NCI-H1436 (cell line): ENCODE data around the gene FCN2.

ENCODE experiments used
- DNase-seq: peaks from one replicate; lab custom pipeline; 2025; lab: John Stamatoyannopoulos, UW

Gene FCN2

GRCh38 chr9:134912126-134912840 lies 31.7 kb downstream of the FCN2 start:
- no peak for DNase-seq

GRCh38 chr9:134913041-134913712 lies 32.6 kb downstream of the FCN2 start:
- no peak for DNase-seq

- no peak for DNase-seq
These were observed 33.3 kb downstream of the FCN2 start for GRCh38 chr9:134913713-134914500.

- DNase-seq: no peak
These were observed 33.9 kb downstream of the FCN2 start for GRCh38 chr9:134914501-134914834.

- no peak for DNase-seq
These were observed 34.7 kb downstream of the FCN2 start for GRCh38 chr9:134915046-134915985.

GRCh38 chr9:134916161-134916665 lies 35.6 kb downstream of the FCN2 start:
- no peak for DNase-seq

- no peak for DNase-seq
These were observed 37.1 kb downstream of the FCN2 start, which contains the start of gene FCN1 for GRCh38 chr9:134917431-134918373. TSS of gene FCN1 (minus strand) at chr9:134917912. CDS start at chr9:134917871, 41 bp downstream.

GRCh38 chr9:134918646-134919045 lies 38.0 kb downstream of the FCN2 start:
- DNase-seq: no peak

- DNase-seq: no peak
These were observed 38.7 kb downstream of the FCN2 start for GRCh38 chr9:134919303-134919702.

GRCh38 chr9:134922066-134922931 lies 41.7 kb downstream of the FCN2 start:
- DNase-seq: no peak

- DNase-seq: no peak
These were observed 42.3 kb downstream of the FCN2 start for GRCh38 chr9:134922932-134923240.

- no peak for DNase-seq
These were observed 42.9 kb downstream of the FCN2 start for GRCh38 chr9:134923466-134923865.

GRCh38 chr9:134925011-134925511 lies 44.5 kb downstream of the FCN2 start:
- no peak for DNase-seq

- no peak for DNase-seq
These were observed 48.0 kb downstream of the FCN2 start for GRCh38 chr9:134928436-134929192.

GRCh38 chr9:134929193-134930158 lies 48.9 kb downstream of the FCN2 start:
- DNase-seq: no peak

- no peak for DNase-seq
These were observed 49.8 kb downstream of the FCN2 start for GRCh38 chr9:134930398-134930797.

GRCh38 chr9:134932171-134932570 lies 51.6 kb downstream of the FCN2 start:
- no peak for DNase-seq
